GM21576 (cell line): ENCODE results near the gene GAGE13.
"Not testable (repeated sequence)": the region's sequence is repeated elsewhere in the genome, so short reads cannot be mapped to it uniquely, and the experiment has no call there.

Source experiments
- ATAC-seq: cut with Tn5 transposase; IDR thresholded peaks from one replicate; pipeline ENCODE4 v1.9.1; 2021; ENCODE audit warnings: mild to moderate bottlenecking, moderate library complexity; ENCODE audit not compliant: unreplicated experiment

The GAGE13 gene

GRCh38 chrX:49331282-49331681 lies at the start of gene GAGE13:
Gene GAGE13, plus strand, starts transcription at chrX:49331582. Its CDS starts 1,156 bp downstream, at chrX:49332738.
- not testable (repeated sequence) for ATAC-seq

GRCh38 chrX:49282647-49283011 lies 48.8 kb upstream of the GAGE13 start:
- ATAC-seq, result no peak

GRCh38 chrX:49284212-49284611 lies 47.2 kb upstream of the GAGE13 start:
- ATAC-seq, result no peak

- ATAC-seq, result no peak
Observed at GRCh38 chrX:49286136-49286535, 45.2 kb upstream of the GAGE13 start.

GRCh38 chrX:49286581-49286980 lies 44.8 kb upstream of the GAGE13 start:
- no peak for ATAC-seq

- no peak for ATAC-seq
Observed at GRCh38 chrX:49287665-49288064, 43.7 kb upstream of the GAGE13 start.

GRCh38 chrX:49290215-49290614 lies 41.2 kb upstream of the GAGE13 start:
- no peak for ATAC-seq

- no peak for ATAC-seq
Observed at GRCh38 chrX:49291615-49292337, 39.6 kb upstream of the GAGE13 start.

- ATAC-seq, result no peak
Observed at GRCh38 chrX:49292400-49293362, 38.7 kb upstream of the GAGE13 start.

GRCh38 chrX:49299293-49299692 lies 32.1 kb upstream of the GAGE13 start:
- ATAC-seq, result not testable (repeated sequence)

GRCh38 chrX:49300703-49301102 lies 30.7 kb upstream of the GAGE13 start:
- ATAC-seq, result no peak

- no peak for ATAC-seq
Observed at GRCh38 chrX:49303346-49303745, 28.0 kb upstream of the GAGE13 start, which contains the start of gene GAGE10. Gene GAGE10, plus strand, starts transcription at chrX:49303646. Its CDS starts 1,214 bp downstream, at chrX:49304860.

- not testable (repeated sequence) for ATAC-seq
Observed at GRCh38 chrX:49307775-49308174, 23.6 kb upstream of the GAGE13 start.

GRCh38 chrX:49308604-49309269 lies 22.6 kb upstream of the GAGE13 start:
- no peak for ATAC-seq

GRCh38 chrX:49309401-49309981 lies 21.9 kb upstream of the GAGE13 start:
- no peak for ATAC-seq

- no peak for ATAC-seq
Observed at GRCh38 chrX:49310371-49310770, 21.0 kb upstream of the GAGE13 start.

GRCh38 chrX:49312176-49312575 lies 19.2 kb upstream of the GAGE13 start:
- ATAC-seq, result no peak

- no peak for ATAC-seq
Observed at GRCh38 chrX:49316085-49316484, 15.3 kb upstream of the GAGE13 start.

GRCh38 chrX:49321737-49322136 lies 9.6 kb upstream of the GAGE13 start, which contains the start of gene GAGE12J:
Gene GAGE12J, plus strand, starts transcription at chrX:49322037. Its CDS starts 1,157 bp downstream, at chrX:49323194.
- not testable (repeated sequence) for ATAC-seq

- ATAC-seq, result not testable (repeated sequence)
Observed at GRCh38 chrX:49322266-49322665, 9.1 kb upstream of the GAGE13 start.

- not testable (repeated sequence) for ATAC-seq
Observed at GRCh38 chrX:49323735-49324134, 7.6 kb upstream of the GAGE13 start.
